GM12801 (cell line): ENCODE data around the gene CFAP44.

Experiments used
- CTCF ChIP-seq: IDR thresholded peaks from one replicate; pipeline ENCODE4 v1.5.1; 2011; ENCODE audit warnings: control low read depth; ENCODE audit not compliant: insufficient read length; ENCODE audit errors: extremely low read depth

CFAP44 gene

GRCh38 chr3:113423699-113424098 is 17.6 kb downstream of the CFAP44 start:
- no peak for TF ChIP-seq CTCF

GRCh38 chr3:113421082-113421481 is 20.2 kb downstream of the CFAP44 start:
- TF ChIP-seq CTCF = no peak

GRCh38 chr3:113409676-113410075 is 31.6 kb downstream of the CFAP44 start:
- no peak for TF ChIP-seq CTCF

- no peak for TF ChIP-seq CTCF
Observed at GRCh38 chr3:113405180-113405579, 36.1 kb downstream of the CFAP44 start.

- TF ChIP-seq CTCF = no peak
Observed at GRCh38 chr3:113404637-113405036, 36.7 kb downstream of the CFAP44 start.
